HG02981 (cell line): ENCODE measurements around the gene COPS3.
A peak's percentile ranks its signal among the peaks of the same experiment; 100 is the strongest.

Experiments used
- ATAC-seq: cut with Tn5 transposase; IDR thresholded peaks from one replicate; pipeline ENCODE4 v1.9.1; 2021; ENCODE audit warnings: mild to moderate bottlenecking, moderate library complexity; ENCODE audit not compliant: unreplicated experiment

Gene COPS3

GRCh38 chr17:17280613-17281549 is at the start of gene COPS3:
TSS of gene COPS3 (minus strand) at chr17:17281246. CDS start at chr17:17281186, 60 bp downstream.
- ATAC-seq: peak; percentile 87

- no peak for ATAC-seq
Measured at GRCh38 chr17:17328251-17328650, 47.2 kb upstream of the COPS3 start.

- ATAC-seq: no peak
Measured at GRCh38 chr17:17326275-17326875, 45.3 kb upstream of the COPS3 start.

GRCh38 chr17:17325816-17326215 is 44.8 kb upstream of the COPS3 start:
- no peak for ATAC-seq

- ATAC-seq: no peak
Measured at GRCh38 chr17:17325228-17325627, 44.2 kb upstream of the COPS3 start.

GRCh38 chr17:17324616-17325015 is 43.6 kb upstream of the COPS3 start:
- ATAC-seq: no peak

- no peak for ATAC-seq
Measured at GRCh38 chr17:17322516-17323510, 41.8 kb upstream of the COPS3 start.

GRCh38 chr17:17321356-17322025 is 40.4 kb upstream of the COPS3 start:
- no peak for ATAC-seq

- no peak for ATAC-seq
Measured at GRCh38 chr17:17320911-17321220, 39.8 kb upstream of the COPS3 start.

- no peak for ATAC-seq
Measured at GRCh38 chr17:17320188-17320910, 39.3 kb upstream of the COPS3 start.

GRCh38 chr17:17315142-17315821 is 34.2 kb upstream of the COPS3 start:
- ATAC-seq: no peak

- no peak for ATAC-seq
Measured at GRCh38 chr17:17314501-17315071, 33.5 kb upstream of the COPS3 start.

GRCh38 chr17:17313350-17313991 is 32.4 kb upstream of the COPS3 start:
- ATAC-seq: peak; percentile 53

GRCh38 chr17:17309356-17309755 is 28.3 kb upstream of the COPS3 start:
- ATAC-seq: no peak

- ATAC-seq: peak; percentile 82
Measured at GRCh38 chr17:17305281-17305801, 24.3 kb upstream of the COPS3 start.

GRCh38 chr17:17304521-17304985 is 23.5 kb upstream of the COPS3 start:
- no peak for ATAC-seq

- no peak for ATAC-seq
Measured at GRCh38 chr17:17303847-17304490, 22.9 kb upstream of the COPS3 start.
